HG02852 (cell line): ENCODE measurements around the gene RADIL.

Experiments used
- ATAC-seq: cut with Tn5 transposase; IDR thresholded peaks from one replicate; pipeline ENCODE4 v1.9.1; 2021; ENCODE audit warnings: mild to moderate bottlenecking, moderate library complexity; ENCODE audit not compliant: unreplicated experiment

Gene RADIL

DNA sequence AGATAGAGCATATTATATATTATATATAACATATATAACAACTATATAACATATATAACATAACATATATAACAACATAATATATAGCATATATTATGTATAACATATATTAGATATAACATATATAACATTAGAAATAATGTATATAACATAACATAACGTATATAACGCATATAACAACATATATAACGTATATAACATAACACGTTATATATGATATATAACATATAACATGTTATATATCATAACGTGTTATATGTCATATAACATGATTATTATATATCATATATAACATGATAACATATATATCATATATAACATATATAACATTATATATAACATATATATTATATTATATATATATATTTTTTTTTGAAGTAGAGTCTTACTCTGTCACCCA is 104.4 kb downstream of the RADIL start:
- ATAC-seq: no peak

DNA sequence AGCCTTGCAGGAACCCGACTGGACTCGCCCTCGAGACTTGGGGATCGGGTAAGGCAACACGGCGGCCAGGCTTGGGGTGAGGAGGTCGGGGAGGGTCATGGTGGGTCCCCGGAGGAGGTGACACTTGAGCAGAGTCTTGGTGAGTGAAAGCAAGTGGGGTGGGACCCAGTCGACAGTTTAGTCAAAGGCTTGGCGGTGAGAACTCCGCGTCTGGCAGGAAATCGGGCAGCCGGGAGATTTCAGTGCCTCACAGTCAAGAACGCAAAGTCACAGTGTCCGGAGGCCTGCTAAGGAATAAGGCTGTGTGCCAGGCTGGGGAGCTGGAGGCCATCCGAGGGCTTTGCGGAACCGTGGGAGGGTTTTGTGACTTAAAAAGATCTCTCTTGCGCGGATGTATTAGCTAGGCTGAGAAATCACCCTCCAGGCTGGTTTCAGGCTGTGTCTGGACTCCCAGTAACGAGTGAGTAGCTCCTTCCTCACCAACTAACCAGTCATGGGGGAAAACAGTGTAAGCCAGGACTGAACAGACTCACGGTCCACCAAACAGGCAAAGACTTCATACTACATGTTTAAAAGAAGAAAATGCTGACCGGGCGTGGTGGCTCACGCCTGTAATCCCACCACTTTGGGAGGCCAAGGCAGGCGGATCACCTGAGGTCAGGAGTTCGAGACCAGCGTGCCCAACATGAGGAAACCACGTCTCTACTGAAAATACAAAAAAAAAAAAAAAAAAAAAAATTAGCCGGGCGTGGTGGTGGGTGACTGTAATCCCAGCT is 107.5 kb downstream of the RADIL start:
- ATAC-seq: peak; percentile 23

DNA sequence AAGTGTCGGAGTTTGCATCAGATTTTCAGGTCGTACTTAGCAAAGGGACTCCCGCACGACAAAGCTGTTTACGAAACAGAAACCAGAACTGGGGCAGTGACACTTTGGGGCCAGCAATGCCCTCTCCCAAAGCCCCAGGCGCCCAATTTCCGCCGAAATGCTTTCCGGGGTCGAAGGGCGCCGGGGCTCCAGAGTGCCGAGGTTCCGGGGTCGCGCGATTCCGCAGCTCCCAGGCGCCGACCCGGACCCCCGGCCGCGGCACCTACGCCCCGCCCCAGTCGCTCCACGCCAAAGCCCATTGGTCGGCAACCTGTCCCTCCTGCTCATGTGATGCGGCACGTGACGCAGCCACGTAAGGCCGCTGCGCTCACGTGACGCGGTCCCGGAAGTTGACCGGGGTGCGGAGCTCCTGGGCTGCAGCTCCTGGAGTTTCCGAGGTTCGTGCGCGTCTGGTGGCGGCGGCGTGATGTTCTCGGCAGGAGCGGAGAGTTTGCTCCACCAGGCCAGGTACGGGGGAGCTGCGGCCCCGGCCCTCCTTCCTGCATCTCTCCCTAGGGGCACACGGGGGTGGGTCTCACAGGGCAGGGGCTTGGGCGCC is 108.2 kb downstream of the RADIL start, which contains the start of gene AP5Z1:
Gene AP5Z1 (plus strand): TSS at position 374 of the 598 bp plus-strand sequence. CDS start 93 bp downstream, at position 467.
- peak; percentile 90 for ATAC-seq

DNA sequence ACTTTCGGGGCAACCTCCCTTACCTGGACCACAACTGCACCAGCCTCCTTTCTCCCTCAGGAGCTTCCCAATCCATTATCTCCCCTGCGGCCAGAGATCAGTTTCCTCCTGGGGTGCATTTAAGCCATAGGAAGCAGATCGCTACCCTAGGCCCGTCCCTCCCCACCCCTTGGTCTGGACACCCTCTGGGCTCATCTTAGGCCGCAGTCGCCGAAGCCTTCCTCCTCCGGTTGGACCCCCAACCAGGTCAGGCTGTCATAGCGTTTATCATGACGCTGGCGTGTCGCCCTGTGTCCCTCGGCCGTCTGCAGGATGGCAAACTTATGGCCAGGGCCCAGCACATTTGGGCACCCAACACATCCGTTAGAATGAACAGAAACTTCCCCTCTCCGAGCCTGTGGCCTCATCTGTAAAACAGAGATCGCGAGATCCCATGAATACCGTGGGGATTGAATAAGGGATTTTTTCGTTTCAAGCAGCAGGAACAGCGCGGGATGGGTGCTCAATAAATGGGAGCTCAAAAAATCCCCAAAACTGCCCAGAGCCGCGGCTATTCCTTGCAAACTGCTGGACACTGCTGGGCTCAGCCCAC is 108.8 kb downstream of the RADIL start:
- peak; percentile 24 for ATAC-seq

DNA sequence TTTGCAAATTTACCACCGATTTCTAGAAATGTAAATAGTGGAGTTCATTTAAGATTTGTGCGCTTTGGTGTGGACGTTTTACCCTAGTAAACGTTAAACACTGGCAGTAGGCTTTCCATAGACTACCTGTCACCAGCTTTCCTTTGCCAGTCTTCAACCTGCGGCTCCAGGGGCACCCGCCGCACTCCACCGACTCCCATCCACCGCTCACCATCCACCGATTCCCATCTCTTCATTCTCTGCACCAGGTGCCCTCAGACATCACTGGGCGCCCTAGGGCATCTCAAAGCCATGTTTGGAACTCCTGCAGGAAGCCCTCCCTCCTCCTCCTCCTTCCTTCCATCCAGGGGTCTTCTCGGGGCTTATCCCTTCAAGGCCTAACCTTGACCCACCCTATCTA is 109.5 kb downstream of the RADIL start:
- ATAC-seq: no peak

DNA sequence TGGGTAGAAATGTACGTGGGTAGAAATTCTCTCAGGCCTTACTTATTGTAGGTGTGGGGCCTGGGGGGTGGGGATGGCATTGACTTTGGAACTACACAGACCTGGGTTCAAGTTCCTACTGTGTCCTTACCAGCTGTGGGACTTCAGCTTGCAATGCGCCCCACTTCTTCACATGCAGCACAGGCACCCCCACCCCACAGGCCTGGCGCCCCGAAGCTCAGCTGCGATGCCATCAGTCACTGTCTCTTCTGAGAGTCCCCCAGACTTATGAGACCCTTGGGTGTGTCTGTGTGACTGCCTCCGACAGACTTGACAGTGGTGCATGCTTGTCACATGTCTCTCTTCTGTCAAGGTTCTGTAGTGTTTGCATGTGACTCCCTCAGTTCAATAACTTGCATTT is 111.2 kb downstream of the RADIL start:
- no peak for ATAC-seq

DNA sequence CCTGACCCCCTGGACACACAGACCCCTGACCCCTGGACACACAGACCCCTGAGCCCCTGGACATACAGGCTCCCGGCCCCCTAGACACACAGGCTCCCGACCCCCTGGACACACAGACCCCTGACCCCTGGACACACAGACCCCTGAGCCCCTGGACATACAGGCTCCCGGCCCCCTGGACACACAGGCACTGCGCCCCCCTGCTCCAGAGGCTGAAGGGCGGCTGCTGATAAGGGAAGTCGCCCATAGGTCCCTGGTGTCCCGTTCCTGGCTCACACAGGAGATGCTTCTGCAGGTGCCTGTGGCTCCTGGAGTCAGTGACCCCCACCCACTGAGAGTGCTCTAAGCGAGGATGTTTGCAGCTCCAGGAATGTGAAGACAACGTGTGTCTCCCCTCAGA is 111.8 kb downstream of the RADIL start:
- no peak for ATAC-seq

DNA sequence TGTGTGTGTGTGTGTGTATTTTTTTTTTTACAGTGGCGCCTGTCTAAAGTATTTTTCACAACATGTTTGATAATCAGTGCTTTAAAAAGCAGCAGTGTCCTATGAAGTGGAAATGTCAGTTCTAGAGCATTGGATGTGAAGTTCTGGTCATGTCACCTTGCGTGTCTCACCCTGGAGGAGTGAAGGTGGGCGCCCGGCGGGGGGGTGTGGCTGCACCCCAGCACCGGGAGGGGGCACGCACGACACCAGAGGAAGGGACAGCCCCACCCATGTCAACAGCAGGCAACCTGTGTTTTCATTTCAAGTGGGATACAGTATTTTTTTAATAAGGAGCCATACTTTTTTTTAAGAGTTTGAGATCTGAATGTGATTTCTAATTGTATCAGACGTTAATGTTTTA is 112.6 kb downstream of the RADIL start:
- no peak for ATAC-seq

DNA sequence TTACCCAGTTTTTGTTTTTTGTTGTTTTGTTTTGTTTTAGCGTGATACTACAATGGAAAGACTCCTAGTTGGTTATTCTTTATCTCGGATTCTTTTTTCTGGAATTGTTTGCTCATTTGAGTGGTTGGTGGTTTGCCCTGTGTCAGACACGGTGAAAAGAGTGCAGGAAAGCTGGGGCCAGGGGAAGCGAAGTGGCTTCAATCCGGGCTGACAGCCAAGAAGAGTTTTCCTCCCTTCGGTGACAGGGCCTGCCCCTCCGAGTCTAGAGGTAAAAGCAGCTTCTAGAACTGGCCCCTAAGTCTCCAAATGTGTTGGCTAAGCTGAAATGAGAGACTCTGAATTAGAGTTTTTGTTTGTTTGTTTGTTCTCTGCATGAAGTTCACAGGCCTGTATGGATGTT is 113.8 kb downstream of the RADIL start:
- no peak for ATAC-seq

DNA sequence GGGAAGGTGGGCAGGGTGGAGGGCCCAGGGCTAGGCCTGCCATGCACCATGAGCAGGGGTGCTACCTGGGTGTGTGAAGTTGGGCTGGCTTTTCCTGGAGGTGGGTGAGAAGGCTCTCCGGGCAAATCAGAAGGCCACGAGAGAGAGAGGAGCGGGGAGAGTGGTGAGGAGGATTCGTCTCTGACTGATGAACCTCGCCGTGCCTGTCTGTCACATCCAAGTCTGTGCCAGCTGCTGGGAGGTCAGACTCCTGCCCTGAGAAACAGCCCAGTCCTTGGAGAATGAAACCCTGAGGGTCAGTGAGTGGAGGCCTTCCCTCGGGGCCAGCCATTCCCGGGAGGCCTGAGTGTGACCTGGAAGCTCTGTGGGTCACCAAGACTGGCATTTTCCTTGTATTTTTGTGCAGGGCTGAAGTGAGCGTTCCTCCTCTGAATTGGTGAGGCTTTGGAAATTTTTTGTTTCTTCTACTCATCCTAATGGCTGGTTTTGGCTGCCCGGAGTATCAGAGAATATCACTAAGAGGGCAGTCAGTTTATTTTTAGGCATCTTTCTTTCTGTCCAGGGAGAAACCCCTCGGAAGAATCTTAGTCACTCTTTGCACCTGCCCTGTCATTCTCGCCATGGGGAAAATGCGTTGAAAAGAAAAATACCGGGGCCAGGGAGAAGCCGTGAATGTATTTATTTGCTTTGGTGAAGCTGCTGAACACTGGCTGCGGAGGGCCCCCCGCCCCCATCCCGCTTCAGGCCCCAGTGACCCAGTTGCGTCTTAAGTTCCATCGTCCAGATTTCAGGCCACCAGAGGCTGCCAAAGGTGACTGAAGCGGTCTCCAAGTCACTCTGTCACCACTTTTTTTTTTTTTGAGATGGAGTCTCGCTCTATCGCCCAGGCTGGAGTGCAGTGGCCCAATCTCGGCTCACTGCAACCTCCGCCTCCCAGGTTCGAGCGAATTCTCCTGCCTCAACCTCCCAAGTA is 114.6 kb downstream of the RADIL start:
- no peak for ATAC-seq

DNA sequence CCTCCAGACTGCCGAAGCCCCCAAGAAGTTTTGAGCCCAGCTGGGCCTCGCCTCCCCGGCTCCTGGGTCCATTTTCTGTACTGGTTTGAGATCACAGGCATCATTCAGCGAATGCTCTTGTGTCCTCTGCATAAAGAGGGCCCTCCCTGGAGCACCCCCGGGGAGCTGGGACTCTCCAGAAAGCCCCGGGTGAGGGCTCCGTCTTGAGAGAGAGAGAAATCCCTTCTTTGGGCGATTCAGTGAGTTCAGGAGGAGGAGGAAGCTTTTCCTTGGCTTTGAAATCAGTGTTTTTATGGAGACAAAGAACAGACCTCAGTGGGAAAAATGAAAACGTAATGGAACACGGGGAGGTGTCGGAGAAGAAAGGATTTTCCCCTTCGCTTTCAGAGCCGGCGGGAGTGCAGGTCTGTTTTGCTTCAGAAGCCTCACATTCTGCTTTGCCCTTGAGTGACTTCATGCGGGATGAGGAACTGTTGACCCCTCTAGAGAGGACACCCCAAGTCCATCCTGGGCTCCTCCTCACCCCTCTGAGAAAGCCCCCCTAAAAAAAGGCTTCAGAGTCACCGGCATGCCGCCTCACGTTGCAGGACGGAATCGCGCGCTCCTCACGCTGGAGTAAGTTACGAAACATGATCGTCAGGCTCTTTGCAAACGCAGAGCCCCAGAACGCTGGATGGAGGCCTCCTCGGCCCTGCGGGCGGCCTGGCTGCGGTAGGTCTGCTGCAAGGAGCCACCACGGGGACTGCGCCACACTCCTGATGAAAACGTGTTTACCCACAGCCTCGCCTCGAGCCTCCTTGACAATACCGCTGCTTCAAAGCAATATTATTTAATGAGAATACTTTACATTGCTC is 116.6 kb downstream of the RADIL start:
- no peak for ATAC-seq

DNA sequence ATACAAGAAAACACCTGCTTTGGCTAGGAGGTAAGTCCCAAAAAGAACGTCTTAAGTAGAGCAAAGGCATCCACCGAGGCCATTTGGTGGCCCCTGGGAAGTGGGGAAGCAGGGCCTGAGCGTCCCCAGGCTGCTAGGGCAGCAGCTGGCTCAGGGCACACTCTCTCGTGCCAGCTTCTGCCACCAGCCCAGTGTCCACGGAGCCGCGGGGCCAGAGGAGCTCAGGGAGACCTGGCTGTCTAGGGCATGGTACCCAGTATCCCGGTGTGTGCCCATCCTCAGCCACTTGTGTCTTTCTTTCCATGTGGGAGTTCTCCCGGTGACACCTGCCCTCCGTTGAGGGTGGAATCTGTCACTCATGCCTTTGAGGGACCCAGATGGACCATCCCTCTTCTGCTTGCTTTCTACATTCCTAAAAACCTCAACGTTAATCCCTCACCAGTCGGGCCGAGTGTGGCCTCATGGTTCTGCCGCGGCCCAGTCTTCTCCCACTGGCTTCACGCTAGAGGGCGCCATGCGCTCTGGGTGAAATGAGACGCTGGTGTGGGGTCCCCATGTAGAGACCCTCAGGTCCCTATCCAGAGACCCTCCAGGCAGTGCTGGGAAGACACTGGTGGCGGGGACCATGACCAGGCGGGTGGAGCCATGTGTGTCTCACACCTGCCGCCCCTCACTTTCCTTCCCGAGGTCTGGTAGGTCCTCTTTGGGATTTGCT is 117.6 kb downstream of the RADIL start:
- ATAC-seq: no peak

DNA sequence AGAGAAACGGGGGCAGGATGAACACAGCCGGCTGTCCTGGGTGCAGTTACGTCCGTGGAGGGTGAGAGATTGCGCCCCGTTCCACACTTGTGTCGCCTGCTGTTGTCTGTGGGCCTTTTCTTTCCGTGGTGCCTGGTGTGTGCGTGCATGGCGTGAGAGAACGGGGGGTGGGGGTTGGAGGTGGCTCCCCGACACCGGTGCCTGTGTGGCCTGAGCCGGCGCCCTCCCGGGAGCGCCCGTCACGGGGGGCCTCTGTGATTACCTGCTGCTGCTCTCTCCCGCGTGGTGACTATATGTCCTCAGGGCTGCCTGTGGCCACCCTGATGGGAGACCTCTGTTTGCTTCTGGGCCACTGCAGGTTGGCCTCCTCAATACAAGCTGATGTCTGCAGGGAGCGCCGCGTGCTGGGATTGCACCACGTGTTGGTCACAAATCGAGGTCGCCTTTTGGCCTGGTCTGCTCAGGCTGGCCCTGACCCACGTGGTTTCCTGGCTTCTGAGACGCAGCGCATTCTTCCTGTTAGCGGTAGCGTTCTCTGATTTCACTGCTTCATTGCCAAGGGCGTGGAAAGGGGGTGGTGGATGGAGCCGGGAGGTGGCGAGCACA is 119.0 kb downstream of the RADIL start:
- no peak for ATAC-seq

DNA sequence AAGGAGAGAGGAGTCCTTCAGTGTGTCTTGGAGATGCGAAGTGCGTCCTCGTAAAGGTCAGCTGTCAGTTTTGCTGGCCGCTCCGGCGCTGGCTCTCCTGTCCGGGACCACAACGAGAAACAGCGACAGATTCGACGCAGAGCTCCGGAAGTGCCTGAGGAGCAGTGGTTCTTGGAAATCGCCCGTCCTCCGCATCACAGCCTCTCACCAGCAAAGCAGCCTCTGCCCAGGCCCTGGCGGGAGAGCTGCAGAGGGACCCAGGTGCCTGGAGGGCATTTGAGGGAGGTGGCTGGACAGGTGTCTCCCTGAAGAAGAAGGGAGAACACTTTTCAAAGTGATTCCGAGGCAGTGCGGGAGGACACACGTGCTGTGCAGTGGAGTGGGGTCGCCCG is 119.7 kb downstream of the RADIL start:
- ATAC-seq: no peak

DNA sequence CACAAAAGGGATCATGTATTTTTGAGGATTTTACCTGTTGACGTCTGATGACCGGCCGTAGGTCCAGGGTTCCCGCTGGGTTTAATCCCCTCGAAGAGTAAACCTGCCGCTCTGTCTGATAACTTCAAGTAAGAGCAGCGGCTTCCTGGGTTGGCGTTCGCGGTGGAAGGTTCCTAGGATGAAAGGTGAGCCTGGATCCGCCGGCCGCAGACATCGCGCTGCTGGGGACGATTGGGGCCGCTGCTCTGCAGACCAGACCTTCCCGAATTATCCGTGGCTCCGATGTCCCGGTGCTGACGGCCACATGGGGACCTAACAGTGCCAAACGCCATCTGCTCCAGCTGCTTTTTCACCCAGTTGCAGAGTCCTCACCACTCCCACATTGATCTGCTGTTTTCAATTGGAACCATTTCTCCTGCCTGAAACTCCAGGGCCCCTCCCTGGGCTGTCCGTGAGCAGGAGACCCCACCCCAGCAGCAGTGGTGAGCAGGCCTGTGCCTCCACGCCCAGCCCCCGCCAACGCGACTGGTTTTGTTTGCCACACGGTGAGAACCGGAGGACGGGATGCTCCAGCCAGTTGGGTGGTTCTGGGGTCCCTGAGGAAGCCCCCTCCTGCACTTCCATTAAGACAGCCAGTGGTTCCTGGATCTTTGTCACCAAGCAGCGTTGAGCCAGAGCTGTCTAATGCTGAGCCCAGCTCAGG is 120.3 kb downstream of the RADIL start:
- ATAC-seq: no peak

DNA sequence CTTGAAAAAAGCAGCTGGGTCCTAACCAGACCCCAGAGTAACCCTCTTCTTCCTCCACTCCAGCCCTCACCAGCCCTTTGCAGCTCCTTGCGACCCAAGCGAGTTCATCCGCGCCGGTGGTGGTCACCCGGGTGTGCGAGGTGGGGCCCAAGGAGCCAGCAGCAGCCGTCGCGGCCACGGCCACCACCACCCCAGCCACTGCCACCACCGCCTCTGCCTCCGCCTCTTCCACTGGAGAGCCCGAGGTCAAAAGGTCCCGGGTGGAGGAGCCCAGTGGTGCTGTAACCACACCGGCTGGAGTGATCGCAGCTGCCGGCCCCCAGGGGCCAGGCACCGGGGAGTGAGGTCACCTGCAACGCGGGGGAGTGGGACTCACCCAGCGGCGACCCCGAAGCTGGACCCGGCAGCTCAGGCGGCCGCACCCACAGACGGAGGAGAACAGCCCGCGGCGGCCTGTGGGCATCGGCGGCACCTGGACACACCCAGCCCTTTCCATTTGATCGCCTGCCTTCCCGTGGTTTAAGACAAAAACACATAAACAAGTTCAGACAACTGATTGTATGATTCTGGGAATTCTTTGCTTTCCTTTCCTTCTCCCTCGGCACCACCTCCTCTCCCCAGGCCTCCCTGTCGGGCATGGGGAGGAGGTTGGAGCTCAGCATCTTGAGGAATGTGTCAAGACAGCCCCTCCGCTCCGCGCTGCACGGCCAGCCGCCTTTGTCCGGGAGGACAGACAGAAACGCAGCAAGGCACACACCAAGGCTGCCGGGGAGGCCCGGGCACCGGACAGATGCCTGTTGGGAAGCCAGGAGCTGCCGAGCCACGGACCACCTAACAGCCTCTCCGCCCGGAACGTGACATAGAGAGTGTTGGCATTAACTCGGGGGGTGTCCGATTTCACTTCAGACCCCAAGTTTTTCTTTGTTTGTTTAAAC is 121.1 kb downstream of the RADIL start:
- no peak for ATAC-seq

DNA sequence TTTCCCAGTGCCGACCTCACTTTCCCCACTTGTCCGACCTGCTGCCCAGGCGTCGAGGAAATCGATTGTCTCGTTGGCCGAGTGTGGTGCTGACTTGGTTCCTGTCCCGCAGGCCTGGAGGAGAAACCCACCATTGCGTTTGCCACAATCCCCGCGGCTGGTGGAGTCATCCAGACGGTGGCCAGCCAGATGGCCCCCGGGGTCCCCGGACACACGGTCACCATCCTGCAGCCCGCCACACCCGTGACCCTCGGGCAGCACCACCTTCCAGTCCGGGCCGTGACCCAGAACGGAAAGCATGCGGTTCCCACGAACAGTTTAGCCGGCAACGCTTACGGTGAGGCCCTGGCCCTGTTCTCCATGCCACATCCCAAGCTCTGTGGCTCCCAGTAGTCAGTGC is 122.6 kb downstream of the RADIL start:
- no peak for ATAC-seq
